Measurements from ENCODE around the gene GRIN1.

Gene GRIN1

DNA sequence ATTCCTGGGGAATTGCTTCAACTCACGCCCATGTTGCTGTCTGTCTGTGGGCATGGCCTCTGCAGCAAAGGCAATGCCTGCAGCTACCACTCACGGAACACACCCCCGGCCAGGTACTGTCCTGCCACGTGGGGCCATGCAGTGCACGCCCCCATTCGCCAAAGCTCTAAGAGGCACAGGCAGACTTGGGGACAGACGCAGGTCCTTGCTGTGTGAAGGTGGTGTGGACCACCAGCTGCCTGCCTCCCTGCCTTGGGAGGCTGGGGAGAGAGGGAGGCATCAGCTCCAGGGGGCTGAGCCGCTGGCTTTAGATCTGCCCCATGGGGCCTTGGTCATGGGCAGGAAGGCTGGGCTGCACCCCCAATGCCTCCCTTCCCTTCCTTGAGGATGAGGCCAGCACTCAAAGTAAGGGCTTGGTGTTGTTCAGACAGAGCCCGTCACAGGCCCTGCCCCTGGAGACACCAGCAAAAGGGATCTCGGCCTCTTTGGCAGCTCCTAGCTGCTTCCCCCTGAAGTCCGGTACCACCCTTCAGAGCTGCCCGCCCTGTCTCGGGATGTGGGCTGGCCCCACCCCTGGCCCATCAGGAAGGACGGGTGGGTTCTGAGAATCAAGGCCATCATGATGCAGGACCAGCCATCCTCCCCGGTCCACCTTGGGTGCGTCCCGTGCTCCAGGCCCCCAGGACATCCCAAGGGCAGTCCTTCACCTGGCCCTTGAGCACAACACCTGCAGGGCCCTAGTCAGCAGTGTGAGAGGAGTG is 2.3 kb downstream of the GRIN1 start:
- intact Hi-C loops (cut with DNase I) = no loop called here
- DNase-seq = no peak

DNA sequence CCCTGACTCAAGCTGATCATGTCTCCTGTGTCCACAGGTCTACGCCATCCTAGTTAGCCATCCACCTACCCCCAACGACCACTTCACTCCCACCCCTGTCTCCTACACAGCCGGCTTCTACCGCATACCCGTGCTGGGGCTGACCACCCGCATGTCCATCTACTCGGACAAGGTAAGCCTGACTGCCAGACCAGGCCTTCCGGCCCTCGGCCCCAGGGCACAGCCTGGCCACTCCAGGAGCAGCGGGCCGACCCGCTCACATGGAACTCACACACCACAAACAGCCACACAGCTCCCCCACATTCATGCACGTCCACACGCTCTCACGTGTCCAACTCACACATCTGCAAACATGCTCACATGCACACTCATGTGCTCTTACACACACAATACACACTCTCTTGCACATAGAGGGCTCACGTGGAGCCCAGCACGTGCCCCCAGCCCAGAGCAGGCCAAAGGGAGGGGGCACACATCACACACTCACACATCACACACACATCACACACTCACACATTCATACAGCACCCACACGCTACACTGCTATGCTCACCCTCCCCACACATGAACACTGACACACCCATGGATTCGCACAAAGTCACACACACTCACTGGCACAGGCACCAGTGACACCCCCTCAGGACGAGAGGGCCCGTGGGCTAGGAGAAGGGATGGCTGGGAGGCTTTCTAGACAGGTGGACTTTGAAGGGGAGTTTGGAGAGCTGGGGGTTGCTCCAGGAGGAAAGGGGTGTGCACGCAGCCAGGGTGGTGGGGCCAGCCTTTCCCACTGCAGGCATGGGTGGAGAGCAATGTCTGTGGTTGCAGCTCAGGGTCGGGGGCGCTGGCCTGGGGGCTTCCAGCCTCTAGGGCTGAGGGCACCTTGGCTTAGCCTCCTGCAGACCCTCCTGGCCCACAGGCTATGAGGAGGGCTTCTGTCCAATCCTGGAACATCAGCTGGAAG is 3.3 kb downstream of the GRIN1 start:
- DNase-seq = peak in 3 of 42 donors; percentile 30 to 58 (median 49)
- intact Hi-C loops (cut with DNase I) = no loop called here

DNA sequence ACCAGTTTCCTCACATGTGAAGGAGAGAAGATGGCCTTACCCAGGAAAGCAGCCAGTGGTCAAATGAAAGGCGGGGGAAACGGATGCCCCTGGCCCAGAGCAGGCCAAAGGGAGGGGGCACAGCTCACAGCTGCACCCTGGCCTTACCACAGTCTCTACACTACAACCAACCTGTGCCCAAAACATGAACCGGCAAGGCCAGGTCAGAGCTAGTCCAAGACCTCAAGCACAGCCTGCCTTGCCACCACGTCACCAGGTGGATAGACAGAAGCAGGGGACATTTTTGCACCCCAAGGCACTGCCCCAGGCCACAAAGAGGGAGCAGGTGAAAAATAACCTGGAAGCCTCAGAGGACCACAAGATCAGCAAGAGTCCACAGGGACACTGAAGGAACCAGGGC is 4.5 kb downstream of the GRIN1 start:
- intact Hi-C loops (cut with DNase I) = no loop called here

DNA sequence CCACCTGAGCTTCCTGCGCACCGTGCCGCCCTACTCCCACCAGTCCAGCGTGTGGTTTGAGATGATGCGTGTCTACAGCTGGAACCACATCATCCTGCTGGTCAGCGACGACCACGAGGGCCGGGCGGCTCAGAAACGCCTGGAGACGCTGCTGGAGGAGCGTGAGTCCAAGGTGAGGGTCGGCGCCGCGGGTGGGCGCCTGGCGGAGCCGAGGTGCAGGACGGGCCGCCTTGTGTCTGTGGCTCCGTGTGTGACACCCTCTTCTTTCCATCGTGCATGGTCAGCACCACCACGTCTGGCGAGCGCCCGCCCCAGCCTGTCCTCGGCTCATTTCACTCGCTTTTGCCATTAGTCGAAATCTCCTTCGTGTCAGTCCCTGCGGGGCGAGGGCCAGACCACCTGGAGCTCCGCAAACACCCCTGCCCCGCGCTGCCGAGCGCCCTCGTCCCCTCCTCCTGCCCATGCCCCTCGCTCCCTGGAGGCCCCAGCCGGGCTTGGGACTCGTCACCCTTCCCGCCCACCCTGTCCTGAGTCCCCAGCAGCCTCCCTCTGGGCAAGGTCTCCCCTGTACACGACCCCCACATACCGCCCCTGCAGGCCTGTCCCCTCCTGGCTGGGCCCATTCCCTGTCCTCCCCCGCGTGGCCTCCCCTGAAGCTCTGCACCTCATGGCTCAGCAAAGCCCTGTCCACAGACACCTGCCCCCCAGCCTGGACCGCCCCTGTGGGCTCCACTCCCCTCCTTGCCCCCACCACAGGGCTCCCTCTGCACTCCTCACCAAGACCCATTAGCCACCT is 7.0 kb downstream of the GRIN1 start:
- peak in 1 of 42 donors; percentile 25 for DNase-seq
- intact Hi-C loops (cut with DNase I) = no loop called here

More for the DNA sequence above, 4.5 kb downstream of the GRIN1 start:
- no peak for DNase-seq

DNA sequence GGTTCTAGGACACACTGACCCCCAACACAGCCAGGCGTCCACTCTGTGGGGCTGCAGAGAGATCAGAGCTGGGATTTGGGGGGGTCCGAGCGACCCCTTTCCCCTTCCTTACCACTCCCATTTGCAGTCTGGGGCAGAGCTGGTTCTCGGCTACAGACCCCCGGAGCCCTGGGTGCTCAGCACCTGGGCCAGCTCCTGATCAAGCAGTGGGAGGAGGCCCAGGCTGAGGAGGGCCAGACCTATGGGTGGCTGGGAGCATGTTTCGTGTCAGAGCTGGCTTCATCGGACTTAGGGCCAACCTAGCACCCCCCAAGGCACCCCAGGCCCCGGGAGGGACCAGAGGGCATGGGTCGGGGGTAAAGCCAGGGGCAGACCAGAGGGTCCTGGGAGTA is 7.6 kb downstream of the GRIN1 start:
- DNase-seq = no peak
- intact Hi-C loops (cut with DNase I) = no loop called here

DNA sequence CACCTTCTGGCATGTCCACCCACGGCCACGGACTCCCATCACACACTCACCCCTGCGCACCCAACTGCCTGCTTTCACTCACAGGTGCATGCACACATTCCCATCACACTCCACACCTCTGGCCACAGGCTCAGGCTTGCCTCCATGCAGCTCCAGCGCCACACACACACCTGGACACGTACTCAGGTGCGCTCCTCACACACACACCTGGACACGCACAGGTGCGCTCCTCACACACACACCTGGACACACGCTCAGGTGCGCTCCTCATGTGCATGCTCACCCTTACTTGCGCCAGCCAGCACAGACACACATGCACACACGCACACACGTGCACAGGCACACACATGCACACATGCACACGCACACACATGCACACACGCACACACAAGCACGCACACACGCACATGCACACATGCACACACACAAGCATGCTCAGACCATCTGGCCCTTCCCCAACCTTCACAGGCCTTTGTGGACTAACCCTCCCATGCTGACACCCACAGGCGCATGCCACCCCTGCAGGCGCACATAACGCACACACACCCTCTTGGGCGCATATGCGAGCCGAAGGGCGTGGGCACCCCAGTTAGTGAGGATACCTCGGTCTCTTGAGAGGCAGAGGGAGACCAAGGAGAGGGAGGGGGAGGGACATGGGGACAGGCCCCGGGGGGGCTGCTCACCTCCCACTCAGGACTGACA is 8.3 kb downstream of the GRIN1 start:
- intact Hi-C loops (cut with DNase I) = no loop called here

DNA sequence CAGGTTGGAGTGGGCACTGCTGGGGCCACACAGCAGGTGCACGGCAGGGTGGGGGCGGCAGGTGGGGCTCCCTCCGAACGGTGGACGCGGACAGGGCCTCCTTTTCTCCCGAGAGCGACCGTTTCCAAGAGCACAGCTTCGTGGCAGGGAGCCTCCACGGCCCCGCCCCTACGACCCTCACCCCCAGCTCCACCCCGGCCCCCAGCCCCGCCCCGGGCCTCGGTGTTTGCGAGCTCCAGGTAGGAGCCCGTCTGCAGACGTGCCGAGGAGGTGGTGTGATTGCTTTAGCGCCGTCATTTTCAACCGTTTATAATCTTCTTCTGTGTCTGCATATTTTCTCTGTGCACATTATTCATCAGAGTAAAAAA is 8.8 kb downstream of the GRIN1 start:
- intact Hi-C loops (cut with DNase I) = no loop called here
- DNase-seq = no peak

More for the DNA sequence above, 8.3 kb downstream of the GRIN1 start:
- peak in 3 of 42 donors; percentile 28 to 68 (median 47) for DNase-seq

DNA sequence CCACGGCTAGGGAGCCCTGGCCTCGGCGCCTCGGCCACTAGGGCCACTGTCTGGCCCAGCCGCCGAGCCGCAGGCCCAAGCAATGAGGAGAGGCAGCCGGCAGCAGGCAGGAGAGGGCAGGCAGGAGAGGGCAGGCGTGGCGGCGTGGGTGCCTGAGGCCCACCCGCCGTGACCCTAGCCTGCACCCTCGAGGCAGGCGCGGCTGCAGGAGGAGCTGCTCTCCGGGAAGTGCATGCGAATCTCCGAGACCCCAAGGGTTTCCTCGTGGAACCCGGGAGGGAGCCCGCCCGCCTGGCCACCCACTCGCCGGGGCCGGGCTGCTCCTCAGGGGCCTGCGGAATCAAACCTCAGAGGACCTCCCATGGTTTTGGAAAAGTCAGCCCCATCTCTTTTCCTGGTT is 9.3 kb downstream of the GRIN1 start:
- no peak for DNase-seq
- intact Hi-C loops (cut with DNase I) = no loop called here

DNA sequence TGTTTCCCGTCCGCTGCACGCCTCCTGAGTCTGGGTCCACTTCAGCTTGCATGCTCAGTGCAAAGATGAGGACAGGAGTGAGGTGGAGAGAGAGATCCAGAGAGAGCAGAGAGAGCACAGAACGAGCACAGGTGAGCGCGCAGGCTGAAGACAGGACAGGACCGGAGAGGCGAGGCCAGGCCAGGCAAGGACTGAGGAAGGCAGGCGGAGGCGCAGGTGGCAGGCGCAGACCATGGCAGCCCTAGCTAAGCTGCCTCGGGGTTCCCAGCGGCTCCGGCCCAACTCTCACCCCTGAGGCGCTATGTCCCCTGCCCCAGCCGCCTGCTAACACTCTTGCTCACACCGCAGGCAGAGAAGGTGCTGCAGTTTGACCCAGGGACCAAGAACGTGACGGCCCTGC is 9.7 kb downstream of the GRIN1 start:
- intact Hi-C loops (cut with DNase I) = no loop called here
- no peak for DNase-seq

DNA sequence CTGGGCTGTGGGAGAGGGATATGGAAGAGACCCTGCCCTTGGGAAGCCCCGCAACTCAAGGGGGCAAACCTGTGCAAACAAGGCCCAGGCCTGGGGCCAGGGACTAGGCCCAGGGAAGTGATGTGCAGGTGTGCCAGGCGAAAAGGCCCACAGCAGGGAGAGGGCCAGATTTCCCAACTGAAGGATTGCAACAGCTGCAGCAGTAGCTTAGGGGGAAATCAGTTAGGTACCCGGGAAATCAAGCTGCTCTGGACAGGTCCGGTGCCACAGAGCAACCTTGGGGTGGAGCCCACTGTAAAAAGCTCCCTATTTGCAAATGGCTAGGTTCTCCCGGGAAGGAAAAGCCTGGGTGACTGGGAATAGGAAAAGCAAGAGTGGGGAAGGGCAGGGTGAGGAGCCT is 10.4 kb downstream of the GRIN1 start:
- intact Hi-C loops (cut with DNase I) = no loop called here
- no peak for DNase-seq

DNA sequence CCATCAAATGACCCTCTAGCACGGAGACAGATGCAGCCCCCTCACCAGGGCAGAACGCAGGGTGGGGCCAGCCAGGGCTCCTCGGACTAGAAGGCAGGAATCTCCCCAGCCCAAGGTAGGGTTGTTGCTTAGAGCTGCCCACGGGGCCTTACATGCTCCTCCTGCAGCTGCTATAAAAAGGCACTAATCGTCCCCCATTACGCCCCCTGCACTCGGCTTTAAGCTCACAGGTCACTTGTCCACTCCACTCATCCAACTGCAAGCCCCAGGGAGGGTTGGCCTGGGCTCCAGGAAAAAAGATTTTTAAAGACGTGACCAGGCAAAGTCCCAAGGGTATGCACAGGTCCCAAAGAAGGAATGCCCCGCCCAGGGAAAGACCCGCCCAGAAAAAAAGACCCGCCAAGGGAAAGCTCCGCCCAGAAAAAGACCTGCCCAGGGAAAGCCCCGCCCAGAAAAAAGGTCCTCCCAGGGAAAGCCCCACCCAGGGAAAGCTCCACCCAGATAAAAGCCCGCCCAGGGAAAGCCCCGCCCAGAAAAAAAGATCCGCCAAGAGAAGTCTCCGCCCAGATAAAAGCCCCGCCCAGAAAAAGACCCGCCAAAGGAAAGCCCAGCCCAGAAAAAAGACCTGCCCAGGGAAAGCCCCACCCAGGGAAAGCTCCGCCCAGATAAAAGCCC is 11.1 kb downstream of the GRIN1 start:
- no peak for DNase-seq
- intact Hi-C loops (cut with DNase I) = no loop called here

DNA sequence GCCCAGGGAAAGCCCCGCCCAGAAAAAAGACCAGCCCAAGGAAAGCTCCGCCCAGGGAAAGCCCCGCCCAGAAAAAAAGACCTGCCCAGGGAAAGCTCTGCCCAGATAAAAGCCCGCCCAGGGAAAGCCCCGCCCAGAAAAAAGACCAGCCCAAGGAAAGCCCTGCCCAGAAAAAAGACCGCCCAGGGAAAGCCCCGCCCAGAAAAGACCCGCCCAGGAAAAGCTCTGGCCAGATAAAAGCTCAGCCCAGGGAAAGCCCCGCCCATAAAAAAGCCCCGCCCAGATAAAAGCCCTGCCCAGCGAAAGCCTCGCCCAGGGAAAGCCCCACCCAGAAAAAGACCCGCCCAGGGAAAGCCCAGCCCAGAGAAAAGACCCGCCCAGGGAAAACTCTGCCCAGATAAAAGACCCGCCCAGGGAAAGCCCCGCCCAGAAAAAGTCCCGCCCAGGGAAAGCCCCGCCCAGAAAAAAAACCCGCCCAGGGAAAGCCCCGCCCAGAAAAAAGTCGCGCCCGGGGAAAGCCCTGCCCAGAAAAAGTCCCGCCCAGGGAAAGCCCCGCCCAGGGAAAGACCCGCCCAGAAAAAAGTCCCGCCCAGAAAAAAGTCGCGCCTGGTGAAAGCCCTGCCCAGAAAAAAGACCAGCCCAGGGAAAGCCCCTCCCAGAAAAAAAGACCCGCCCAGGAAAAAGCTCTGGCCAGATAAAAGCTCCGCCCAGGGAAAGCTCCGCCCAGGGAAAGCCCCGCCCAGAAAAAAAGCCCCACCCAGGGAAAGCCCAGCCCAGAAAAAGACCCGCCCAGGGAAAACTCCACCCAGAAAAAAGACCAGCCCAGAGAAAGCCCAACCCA is 11.9 kb downstream of the GRIN1 start:
- intact Hi-C loops (cut with DNase I) = no loop called here

DNA sequence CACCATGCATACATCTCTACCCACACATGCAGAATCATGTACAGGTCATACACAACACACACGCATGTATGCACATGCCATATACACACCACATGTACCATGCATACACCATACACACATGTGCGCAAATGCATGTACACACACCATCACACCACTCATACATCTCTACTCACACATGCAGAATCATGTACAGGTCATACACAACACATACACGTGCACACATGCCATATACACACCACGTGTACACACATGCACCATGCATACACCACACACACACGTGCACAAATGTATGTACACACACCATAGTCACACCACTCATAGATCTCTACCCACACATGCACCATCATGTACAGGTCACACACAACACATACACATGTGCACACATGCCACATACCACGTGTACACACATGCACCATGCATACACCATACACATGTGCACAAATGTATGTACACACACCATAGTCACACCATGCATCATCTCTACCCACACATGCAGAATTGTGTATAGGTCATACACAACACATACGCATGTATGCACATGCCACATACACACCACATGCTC is 14.0 kb downstream of the GRIN1 start:
- DNase-seq = no peak
- intact Hi-C loops (cut with DNase I) = no loop called here

More for the DNA sequence above, 11.9 kb downstream of the GRIN1 start:
- DNase-seq = peak in 4 of 42 donors; percentile 30 to 52 (median 40)

DNA sequence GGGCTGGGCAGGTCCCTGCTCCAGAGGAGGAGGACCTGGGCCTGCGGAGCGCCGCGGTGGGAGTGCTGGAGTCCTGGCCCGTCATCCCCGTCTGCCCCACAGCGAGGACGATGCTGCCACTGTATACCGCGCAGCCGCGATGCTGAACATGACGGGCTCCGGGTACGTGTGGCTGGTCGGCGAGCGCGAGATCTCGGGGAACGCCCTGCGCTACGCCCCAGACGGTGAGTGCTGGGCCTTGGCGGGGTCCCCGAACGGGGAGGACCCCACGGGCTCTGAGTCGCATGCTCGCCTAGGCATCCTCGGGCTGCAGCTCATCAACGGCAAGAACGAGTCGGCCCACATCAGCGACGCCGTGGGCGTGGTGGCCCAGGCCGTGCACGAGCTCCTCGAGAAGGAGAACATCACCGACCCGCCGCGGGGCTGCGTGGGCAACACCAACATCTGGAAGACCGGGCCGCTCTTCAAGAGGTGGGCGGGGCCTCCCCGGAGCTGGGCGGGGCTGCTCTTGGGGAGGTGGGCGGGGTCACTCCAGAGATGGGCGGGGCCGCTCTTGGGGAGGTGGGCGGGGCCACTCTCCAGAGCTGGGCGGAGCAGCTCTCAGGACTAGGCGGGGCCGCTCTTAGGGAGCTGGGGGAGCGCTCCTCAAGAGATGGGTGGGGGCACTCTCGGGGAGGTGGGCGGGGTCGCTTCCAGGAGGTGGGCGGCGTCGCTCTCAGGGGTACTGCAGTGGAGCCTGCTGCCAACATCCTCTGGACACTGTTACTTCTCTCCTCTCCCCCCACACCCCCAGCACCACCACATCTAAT is 17.8 kb downstream of the GRIN1 start:
- peak in 41 of 42 donors; percentile 54 to 90 (median 75) for DNase-seq
- intact Hi-C loops (cut with DNase I) = no loop called here

DNA sequence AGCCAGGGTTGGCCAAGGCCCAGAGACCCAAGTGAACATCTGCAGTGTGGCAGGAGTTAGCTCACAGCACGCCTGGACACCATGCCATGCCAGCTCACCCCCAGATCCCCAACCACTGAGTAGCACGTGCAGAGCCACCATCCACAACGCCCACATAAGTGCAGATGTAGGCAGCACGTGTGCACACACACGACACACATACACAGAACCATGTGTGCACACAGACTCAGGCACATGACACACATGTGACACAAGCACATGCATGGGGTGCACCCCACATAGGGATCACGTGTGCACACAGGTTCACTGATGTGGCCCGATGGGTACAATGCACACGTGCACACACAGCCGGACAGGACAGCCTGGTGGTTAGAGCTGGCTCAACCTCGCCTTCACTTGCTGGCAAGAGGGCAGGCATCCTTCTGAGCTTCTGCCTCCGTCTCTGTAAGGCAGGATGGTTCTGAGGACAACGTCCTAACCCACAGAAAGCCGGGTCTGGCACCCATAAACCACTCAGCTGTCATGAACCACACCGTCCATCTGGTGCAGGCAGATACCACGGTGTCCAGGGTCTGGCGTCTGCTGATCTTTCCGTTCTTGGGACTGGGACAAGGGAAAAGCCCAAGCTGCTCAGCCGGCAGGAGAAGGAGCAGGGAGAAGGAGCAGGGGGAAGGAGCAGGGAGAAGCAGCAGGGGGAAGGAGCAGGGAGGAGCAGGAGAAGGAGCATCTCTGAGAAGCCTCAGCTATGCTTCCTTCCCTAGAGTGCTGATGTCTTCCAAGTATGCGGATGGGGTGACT is 18.9 kb downstream of the GRIN1 start:
- no peak for DNase-seq
- intact Hi-C loops (cut with DNase I) = no loop called here
